Stomach (tissue), 9 donors: ENCODE data around the gene MAPK8IP3. TPM values are rescaled to one million over a fixed set of nuclear protein-coding genes. Genes with fewer than 3 reads are reported as not detected.

ENCODE experiments used
- DNase-seq, 2 donors: peaks; one replicate each; pipeline versions ENCODE4 v3.0.0 to v3.0.0-alpha.2; 2013 to 2019
- H3K27ac ChIP-seq, 5 donors: fragments of 200-600 bp in 4 of 5; sonication (generic) in 4 of 5; one replicate each; pipeline ENCODE4 v1.5.1; 2013 to 2019; ENCODE audit warnings: mild to moderate bottlenecking in 1 of 5, moderate library complexity in 1 of 5
- H3K27me3 ChIP-seq, 3 donors: fragments of 200-600 bp; sonication (generic); one replicate each; pipeline ENCODE4 v1.5.1; 2017 to 2019; ENCODE audit warnings: mixed run types in 1 of 3
- H3K36me3 ChIP-seq, 4 donors: fragments of 200-600 bp; sonication (generic); 1 replicate in 3 of 4; 2 replicates in 1 of 4; pipeline ENCODE4 v1.5.1; 2016 to 2019
- H3K4me1 ChIP-seq, 4 donors: fragments of 200-600 bp; sonication (generic); one replicate each; pipeline ENCODE4 v1.5.1; 2016 to 2019
- H3K4me3 ChIP-seq, 4 donors: fragments of 200-600 bp; sonication (generic) in 3 of 4; one replicate each; pipeline ENCODE4 v1.5.1; 2016 to 2019; ENCODE audit warnings: mild to moderate bottlenecking in 1 of 4
- H3K9me3 ChIP-seq, 4 donors: fragments of 200-600 bp; sonication (generic); one replicate each; pipeline ENCODE4 v1.5.1; 2016 to 2019
- EP300 ChIP-seq: sonication (generic); formaldehyde crosslinking; IDR thresholded peaks from one replicate; pipeline ENCODE4 v1.6.1; 2017; ENCODE audit warnings: antibody characterized with exemption
- POLR2A ChIP-seq, 4 donors: fragments of 450-650 bp; IDR thresholded peaks; one replicate each; pipeline ENCODE4 v1.6.1; 2016; ENCODE audit warnings: antibody characterized with exemption in 4 of 4, control low read depth in 2 of 4, mild to moderate bottlenecking in 1 of 4, moderate library complexity in 1 of 4
- POLR2AphosphoS5 ChIP-seq, 3 donors: sonication (generic); formaldehyde crosslinking; IDR thresholded peaks; one replicate each; pipeline ENCODE4 v1.6.1; 2016; ENCODE audit warnings: antibody characterized with exemption in 3 of 3
- WGBS, 5 donors: extraction: QIAGEN DNeasy Blood & Tissue Kit in 3 of 5; methylation state at CpG; one replicate each; pipeline versions ENCODE4 v1.1.5 to v1.1.7; 2013 to 2018; 5-methylcytosine and 5-hydroxymethylcytosine counted together
- intact Hi-C: fragments of 100-400 bp; cut with DNase I; formaldehyde crosslinking; loops from one replicate; pipeline ENCODE4 v1.15.1; 2023; ENCODE audit warnings: low total_unique reads
- polyA plus RNA-seq, 3 donors: library from polyadenylated mRNA; stranded (reverse); fragments of 200-250 nt; gene quantifications; one replicate each; pipeline ENCODE4 v1.2.3, GENCODE V29; 2013
- total RNA-seq, 5 donors: library from RNA; depleted of rRNA; stranded (reverse); fragments of >200 nt; gene quantifications; one replicate each; pipeline versions ENCODE4 v1.1.0 to v1.2.3, GENCODE V29; 2014 to 2016
- TF ChIP-seq, protein P1 (sequence below), 7 experiments: fragments of 450-650 bp in 4 of 7; fragments of 200-600 bp in 3 of 7; sonication (generic) in 3 of 7; IDR thresholded peaks; one replicate each; pipeline ENCODE4 v1.5.1; 2016 to 2019; ENCODE audit warnings: antibody characterized with exemption in 7 of 7, control low read depth in 2 of 7, mild to moderate bottlenecking in 1 of 7
- donor health status: healthy with polysubstance abuse.
- donor health status: Bipolar disorder and iron deficiency.
- donor health status: healthy.

MAPK8IP3 gene
- total and polyA plus RNA-seq, 8 donors: 10.1 to 320 (median 56.3) TPM

GRCh38 chr16:1743376-1744337, 37.7 kb downstream of the MAPK8IP3 start:
- H3K27ac ChIP-seq: no peak overlapping the region
- peaks cover 40 to 85% (median 81%) of the 10 kb centered on the region in 4 donors for H3K36me3 ChIP-seq
- WGBS, 5 donors: 90 to 93% (median 90%) methylated on average over 13 to 32 of the region's 32 CpGs
- intact Hi-C loops: no loop called here
- H3K4me1 ChIP-seq: no peaks in the 10 kb centered on the region
- no peak overlapping the region for H3K4me3 ChIP-seq
- H3K27me3 ChIP-seq: no peaks in the 10 kb centered on the region
- TF ChIP-seq, protein P1, sequence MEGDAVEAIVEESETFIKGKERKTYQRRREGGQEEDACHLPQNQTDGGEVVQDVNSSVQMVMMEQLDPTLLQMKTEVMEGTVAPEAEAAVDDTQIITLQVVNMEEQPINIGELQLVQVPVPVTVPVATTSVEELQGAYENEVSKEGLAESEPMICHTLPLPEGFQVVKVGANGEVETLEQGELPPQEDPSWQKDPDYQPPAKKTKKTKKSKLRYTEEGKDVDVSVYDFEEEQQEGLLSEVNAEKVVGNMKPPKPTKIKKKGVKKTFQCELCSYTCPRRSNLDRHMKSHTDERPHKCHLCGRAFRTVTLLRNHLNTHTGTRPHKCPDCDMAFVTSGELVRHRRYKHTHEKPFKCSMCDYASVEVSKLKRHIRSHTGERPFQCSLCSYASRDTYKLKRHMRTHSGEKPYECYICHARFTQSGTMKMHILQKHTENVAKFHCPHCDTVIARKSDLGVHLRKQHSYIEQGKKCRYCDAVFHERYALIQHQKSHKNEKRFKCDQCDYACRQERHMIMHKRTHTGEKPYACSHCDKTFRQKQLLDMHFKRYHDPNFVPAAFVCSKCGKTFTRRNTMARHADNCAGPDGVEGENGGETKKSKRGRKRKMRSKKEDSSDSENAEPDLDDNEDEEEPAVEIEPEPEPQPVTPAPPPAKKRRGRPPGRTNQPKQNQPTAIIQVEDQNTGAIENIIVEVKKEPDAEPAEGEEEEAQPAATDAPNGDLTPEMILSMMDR (IDR thresholded peaks at IDR 0.05): no peak
- TF ChIP-seq POLR2AphosphoS5 (IDR thresholded peaks at IDR 0.05) (no peak), EP300 (no peak), POLR2A (IDR thresholded peaks at IDR 0.05) (no peak)
- DNase-seq: no peak
- no peaks in the 10 kb centered on the region for H3K9me3 ChIP-seq

- Histone ChIP-seq H3K4me1 (no peaks in the 10 kb centered on the region), H3K27ac (no peak overlapping the region), H3K4me3 (no peak overlapping the region), H3K36me3 (peaks cover 48 to 92% (median 88%) of the 10 kb centered on the region in 4 donors), H3K27me3 (no peaks in the 10 kb centered on the region), H3K9me3 (no peaks in the 10 kb centered on the region)
- no peak for DNase-seq
- 89 to 94% (median 92%) methylated on average over 19 to 24 of the region's 24 CpGs for WGBS, 5 donors
- intact Hi-C loops: no loop called here
- no peak for TF ChIP-seq EP300
- TF ChIP-seq POLR2AphosphoS5 (IDR thresholded peaks at IDR 0.05): no peak
Measured at GRCh38 chr16:1744338-1744840, 38.4 kb downstream of the MAPK8IP3 start.

DNA sequence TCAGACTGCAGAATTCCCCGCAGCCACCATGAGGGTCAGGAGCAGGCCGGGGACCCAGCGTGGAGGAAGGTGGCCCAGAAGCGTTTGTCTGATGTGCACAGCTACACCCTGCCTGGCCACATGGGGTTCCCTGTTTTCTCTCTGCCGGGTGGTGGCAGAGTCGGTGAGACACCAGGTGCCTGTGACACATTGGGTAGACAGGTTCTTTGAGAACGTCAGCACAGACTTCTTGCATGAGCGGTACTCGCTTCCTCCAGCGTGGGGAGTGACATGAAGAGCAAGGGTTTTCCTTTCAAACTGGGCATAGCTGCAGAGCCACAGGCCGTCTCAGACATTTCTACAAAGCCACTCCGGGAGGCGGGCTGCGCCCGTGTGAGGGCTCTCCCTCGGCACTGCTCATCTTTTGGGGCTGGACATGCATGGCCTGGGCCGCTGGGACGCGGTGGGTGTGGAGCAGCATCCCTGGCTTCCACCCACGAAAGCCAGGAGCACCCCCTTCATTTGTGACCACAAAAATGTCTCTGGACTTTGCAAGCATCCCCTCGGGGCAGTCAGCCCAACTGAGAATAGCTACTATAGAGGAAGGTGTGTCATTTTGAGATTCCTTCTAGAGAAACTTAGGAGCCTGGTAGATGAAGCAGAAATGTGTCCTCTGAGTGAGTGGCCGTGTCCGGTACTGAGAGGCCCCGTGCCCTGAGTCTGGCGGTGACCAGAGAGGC, 39.3 kb downstream of the MAPK8IP3 start:
- Histone ChIP-seq H3K27me3 (no peaks in the 10 kb centered on the region), H3K9me3 (no peaks in the 10 kb centered on the region), H3K27ac (no peak overlapping the region), H3K4me1 (no peaks in the 10 kb centered on the region), H3K4me3 (no peak overlapping the region), H3K36me3 (peaks cover 50 to 99% (median 95%) of the 10 kb centered on the region in 4 donors)
- TF ChIP-seq POLR2A (IDR thresholded peaks at IDR 0.05) (no peak), POLR2AphosphoS5 (IDR thresholded peaks at IDR 0.05) (no peak), EP300 (no peak)
- TF ChIP-seq, protein P1 (IDR thresholded peaks at IDR 0.05): no peak
- 88 to 95% (median 89%) methylated on average over 22 to 25 of the region's 25 CpGs for WGBS, 5 donors
- intact Hi-C loops: no loop called here
- DNase-seq: no peak

GRCh38 chr16:1745900-1746692, 40.1 kb downstream of the MAPK8IP3 start:
- no peaks in the 10 kb centered on the region for H3K4me1 ChIP-seq
- TF ChIP-seq EP300: no peak
- TF ChIP-seq POLR2AphosphoS5 (IDR thresholded peaks at IDR 0.05): no peak
- TF ChIP-seq POLR2A (IDR thresholded peaks at IDR 0.05): no peak
- TF ChIP-seq, protein P1 (IDR thresholded peaks at IDR 0.05): no peak
- intact Hi-C loops: no loop called here
- DNase-seq: no peak
- no peak overlapping the region for H3K27ac ChIP-seq
- peaks cover 52 to 99% (median 95%) of the 10 kb centered on the region in 4 donors for H3K36me3 ChIP-seq
- no peak overlapping the region for H3K4me3 ChIP-seq
- 92 to 95% (median 94%) methylated on average over 20 to 29 of the region's 29 CpGs for WGBS, 5 donors
- H3K27me3 ChIP-seq: no peaks in the 10 kb centered on the region
- no peaks in the 10 kb centered on the region for H3K9me3 ChIP-seq
